GM18867 (cell line): ENCODE results near the gene ZNF410.
"Not testable (repeated sequence)": the region's sequence is repeated elsewhere in the genome, so short reads cannot be mapped to it uniquely, and the experiment has no call there.

Experiments
- ATAC-seq: cut with Tn5 transposase; IDR thresholded peaks from one replicate; pipeline ENCODE4 v1.9.1; 2021; ENCODE audit warnings: mild to moderate bottlenecking, moderate library complexity; ENCODE audit not compliant: unreplicated experiment

ZNF410 gene

GRCh38 chr14:73886449-73887317 is at the start of gene ZNF410:
TSS of gene ZNF410 (plus strand) at chr14:73886859. CDS start at chr14:73892176, 5,317 bp downstream.
- ATAC-seq = peak; percentile 97

DNA sequence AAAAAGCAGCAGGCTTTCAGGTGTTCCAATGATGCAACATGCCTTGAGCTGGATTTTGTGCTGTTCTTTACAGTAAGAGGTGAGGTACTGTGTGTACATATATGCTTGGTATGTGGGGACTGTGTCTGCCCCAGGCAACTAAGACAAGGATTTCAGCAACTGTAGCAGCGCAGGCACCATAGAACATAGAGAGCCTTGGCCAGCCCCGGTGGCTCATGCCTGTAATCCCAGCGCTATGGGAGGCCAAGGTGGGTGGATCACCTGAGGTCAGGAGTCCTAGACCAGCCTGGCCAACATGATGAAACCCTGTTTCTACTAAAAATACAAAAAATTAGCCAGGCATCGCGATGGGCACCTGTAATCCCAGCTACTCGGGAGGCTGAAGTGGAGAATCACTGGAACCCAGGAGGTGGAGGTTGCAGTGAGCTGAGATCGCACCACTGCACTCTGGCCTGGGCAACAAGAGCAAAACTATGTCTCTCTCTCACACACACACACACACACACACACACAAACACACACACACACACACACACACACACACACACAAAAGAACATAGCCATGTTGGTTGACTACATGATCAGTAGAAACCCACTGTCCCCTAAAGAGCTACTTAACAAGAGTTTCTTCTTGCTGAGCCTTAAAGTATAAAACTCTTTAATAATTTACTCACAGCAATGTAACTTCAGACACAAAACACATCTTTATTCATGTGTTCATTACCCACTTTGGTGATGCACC is 48.2 kb upstream of the ZNF410 start:
- not testable (repeated sequence) for ATAC-seq

DNA sequence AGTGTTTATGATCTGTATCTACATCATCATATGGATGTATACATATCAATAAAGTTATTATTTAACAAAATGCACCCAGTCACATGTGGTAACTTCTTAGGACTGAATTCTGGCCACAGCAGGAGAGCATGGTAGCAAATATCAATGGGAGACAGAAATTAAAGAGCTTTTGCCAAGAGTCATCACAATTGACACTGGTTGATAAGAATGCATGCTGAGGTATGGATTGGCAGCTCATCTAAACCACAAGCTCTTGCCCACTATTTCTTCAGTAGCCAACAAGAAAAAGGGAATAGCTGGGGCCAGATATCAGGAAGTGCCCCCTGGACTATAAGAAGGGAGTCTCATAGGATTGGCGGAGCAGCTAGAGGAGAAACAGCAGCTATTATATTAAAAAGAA is 44.5 kb upstream of the ZNF410 start:
- no peak for ATAC-seq

DNA sequence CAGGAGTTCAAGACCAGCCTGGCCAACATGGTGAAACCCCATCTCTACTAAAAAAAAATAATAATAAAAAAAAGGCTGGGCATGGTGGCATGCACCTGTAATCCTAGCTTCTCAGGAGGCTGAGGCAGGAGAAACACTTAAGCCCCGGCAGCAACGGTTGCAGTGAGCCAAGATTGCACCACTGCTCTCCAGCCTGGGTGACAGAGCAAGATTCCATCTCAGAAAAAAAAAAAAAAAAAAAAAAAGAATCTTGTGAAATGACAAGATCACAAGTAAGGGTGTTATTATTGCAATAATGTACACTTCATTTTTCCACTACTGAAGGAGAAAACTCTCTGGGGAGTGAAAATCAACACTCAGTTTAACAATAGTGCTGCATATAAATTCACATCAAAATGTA is 43.8 kb upstream of the ZNF410 start:
- no peak for ATAC-seq

DNA sequence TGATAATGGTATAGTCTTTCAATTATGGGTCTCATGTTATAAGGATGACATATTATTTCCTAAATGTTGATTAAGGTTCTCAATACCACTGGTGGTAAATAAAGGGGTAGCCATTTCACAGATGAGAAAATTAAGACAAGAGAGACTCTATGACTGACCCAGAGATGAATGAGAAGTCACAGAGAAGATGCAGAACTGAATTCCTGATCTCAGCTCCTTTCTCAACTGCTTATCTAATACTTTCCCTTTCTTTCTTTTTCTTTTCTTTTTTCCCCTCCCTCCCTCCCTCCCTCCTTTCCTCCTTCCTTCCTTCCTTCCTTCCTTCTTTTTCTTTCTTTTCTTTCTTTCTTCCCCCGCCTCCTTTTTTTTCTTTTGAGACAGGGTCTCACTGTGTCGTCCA is 43.4 kb upstream of the ZNF410 start:
- no peak for ATAC-seq

DNA sequence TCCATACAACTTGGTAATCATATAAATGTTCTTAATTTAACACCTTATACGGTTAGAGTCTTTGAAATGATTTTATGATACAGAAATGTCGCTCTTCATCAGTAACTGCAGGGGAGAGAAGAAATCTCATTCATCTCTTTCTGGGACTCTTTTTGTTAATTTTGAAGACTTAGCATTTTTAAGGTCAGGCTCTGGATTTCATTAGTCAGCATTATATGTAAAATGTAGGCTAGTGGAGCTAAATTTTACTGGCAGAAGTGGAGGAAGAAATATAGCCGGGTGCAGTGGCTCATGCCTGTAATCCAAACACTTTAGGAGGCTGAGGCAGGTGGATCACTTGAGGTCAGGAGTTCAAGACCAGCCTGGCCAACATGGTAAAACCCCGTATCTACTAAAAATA is 39.7 kb upstream of the ZNF410 start:
- no peak for ATAC-seq

- ATAC-seq = no peak
These were observed 35.7 kb upstream of the ZNF410 start for GRCh38 chr14:73851000-73851399.

DNA sequence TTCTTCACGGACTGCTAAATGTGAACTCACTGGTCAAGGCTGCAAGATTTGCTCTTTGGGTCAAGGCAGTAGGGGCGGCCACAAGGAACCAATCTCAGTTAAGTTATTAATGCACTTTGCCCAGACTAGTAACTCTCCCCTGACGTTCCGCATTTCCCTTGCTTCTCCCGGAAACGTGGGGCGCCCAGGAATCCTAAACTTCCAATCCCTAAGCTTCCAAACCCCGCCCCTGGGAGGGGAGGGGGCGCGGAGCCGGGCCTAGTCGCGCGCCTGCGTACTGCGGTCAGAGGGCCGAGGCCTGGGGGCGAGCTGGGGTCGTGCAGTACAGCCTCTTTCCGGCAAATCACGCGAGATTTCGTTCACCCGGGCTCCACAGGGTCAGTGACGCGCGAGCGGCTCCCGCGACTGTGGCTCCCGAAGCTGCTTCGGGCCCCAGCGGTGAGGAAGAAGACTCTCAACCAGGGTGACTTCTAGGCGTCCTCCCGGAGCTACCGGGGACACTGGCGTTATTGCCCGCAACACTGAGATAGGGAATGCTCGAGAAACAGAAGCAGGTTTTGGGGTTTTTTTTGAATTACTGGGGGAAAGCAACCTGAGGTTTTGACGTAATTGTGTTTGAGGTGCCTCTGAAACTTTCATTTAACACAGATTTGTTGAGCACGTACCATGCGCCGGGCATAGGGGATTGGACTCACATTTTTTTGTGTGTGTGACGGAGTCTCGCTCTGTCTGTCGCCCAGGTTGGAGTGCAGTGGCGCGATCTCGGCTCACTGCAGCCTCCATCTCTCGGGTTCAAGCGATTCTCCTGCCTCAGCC is 34.9 kb upstream of the ZNF410 start, which contains the start of gene PTGR2:
TSS of gene PTGR2 (plus strand) at position 265 of the 816 bp plus-strand sequence. CDS start 7,032 bp downstream, outside the sequence.
- ATAC-seq = peak; percentile 90

DNA sequence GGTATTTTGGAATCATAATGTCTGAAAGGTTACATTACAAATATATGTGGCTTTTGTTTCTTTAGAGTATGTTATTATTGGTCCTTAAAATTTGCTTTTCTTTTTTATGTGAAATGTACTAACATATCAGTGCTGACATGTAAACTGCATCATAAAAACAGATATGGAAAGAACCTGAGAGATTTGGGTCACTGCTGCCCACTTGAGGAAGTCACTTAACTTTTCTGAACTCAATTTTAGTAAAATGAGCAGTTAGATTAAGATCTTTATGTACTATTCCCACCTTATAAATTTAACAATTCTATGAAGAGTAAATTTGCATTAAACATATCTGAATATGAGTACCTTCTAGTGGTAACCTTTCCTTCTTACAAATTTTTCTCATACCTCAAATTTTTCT is 27.5 kb upstream of the ZNF410 start:
- ATAC-seq = no peak

GRCh38 chr14:73861073-73861472 is 25.6 kb upstream of the ZNF410 start:
- ATAC-seq = no peak

DNA sequence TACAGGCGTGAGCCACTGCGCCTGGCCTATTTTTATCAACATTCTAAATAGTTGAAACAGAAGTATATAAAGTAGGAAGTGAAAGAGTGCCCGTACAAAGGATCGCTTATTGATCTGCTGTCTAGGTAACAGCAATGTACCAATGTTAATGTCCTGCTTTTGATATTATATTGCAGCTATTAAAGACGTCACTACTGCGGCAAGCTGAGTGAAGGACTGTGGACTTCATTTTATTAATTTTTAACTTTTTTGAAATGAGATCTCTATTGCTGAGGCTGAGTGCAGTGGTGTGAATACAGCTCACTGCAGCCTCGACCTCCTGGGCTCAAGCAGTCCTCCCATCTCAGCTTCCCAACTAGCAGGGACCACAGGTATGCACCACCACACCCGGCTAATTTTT is 24.2 kb upstream of the ZNF410 start:
- ATAC-seq = no peak

GRCh38 chr14:73863209-73863608 is 23.4 kb upstream of the ZNF410 start:
- ATAC-seq = no peak

DNA sequence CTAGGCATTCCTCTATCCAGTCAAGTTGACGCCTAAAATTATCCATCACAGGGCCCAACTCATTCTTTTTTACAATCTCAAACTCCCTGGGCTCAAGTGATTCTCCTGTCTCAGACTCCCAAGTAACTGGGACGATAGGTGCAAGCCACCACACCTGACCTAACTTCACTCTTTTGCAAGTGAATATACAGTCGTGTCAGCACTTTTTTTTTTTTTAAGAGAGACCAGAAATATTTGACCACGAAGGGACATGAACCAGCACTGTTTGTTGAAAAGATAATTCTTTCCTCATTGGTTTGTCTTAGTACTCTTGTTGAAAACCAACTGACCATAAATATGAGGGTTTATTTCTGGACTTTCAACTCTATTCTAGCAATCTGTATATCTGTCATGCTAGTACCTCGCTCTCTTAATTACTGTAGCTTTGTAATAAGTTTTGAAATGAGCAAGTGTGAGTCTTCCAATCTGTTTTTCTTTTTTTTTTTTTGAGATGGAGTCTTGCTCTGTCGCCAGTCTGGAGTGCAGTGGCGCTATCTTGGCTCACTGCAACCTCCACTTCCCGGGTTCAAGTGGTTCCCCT is 21.0 kb upstream of the ZNF410 start:
- no peak for ATAC-seq

- not testable (repeated sequence) for ATAC-seq
These were observed 16.9 kb upstream of the ZNF410 start for GRCh38 chr14:73869754-73870153.

DNA sequence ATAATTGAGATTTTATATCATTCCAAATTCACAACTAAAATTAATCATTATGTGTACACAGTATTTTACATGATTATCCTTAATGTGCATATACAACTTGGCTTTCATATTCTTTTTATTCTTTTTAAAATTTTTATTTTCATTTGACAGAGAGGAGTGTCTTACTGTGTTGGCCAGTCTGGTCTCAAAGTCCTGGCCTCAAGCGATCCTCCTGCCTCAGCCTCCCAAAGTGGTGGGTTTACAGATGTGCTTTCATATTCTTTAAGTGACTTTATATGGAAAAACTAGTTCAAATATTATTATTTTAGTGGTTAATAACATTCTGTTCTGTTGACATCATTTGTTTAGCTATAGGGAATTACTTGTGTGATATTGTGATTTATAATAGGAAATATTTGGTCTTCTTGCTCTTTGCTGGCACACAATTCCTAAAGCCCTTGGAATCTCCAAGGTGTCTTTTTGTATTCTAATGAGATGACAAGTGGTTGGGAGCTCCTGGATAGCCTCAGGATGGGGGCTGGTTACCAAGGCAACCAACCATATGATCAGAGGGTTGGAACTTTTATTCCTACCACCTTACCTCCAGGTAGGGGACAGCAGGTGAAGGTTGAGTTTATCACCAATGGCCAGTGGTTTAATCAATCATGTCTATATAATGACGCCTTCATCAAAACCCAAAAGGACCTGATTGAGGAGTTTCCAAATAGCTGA is 16.0 kb upstream of the ZNF410 start:
- no peak for ATAC-seq

DNA sequence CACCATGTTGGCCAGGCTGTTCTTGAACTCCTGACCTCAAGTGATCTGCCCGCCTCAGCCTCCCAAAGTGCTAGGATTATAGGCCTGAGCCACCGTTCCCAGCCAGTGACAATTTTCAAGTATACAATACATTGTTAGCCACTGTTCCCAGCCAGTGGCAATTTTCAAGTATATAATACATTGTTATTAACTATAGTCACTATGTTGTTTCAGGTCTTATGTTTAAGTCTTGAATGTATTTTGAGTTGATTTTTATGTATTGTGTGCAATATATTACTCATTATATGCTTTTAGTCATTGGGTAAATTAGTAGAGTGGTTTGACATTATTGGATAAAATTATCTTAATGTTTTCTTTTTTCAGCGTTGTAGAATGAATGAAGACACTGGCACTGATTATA is 13.0 kb upstream of the ZNF410 start:
- no peak for ATAC-seq

- ATAC-seq = no peak
These were observed 8.9 kb upstream of the ZNF410 start for GRCh38 chr14:73877790-73878189.

DNA sequence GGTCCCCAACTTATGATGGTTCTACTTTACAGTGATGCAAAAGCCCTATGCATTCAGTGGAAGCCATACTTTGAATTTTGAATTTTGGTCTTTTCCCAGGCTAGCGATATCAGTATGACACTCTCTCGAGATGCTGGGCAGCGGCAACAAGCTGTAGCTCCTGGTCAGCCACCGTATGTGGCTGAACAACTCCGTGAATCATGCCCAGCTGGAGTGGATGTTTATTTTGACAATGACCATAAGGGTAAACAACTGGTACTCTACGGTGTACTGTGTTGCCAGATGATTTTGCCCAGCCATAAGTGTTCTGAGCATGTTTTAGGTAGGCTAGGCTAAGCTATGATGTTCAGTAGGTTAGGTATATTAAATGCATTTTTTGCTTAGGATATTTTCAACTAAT is 8.2 kb upstream of the ZNF410 start:
- no peak for ATAC-seq

- no peak for ATAC-seq
These were observed 7.6 kb upstream of the ZNF410 start for GRCh38 chr14:73879027-73879426.
